Forelimb muscle (tissue), 1 donor: ENCODE results near the gene FLNC. TPM values are rescaled to one million over a fixed set of nuclear protein-coding genes. Genes with fewer than 3 reads are reported as not detected.

Experiments
- DNase-seq: peaks from one replicate; pipeline ENCODE4 v3.0.0-alpha.2; 2013; ENCODE audit warnings: low read depth
- polyA plus RNA-seq: library from polyadenylated mRNA; unstranded; fragments of 120-200 nt; gene quantifications from one replicate; pipeline ENCODE4 v1.2.1, GENCODE V29; 2013; ENCODE audit not compliant: insufficient read length

FLNC gene
- polyA plus RNA-seq, 1 donor, result 642 TPM

DNA sequence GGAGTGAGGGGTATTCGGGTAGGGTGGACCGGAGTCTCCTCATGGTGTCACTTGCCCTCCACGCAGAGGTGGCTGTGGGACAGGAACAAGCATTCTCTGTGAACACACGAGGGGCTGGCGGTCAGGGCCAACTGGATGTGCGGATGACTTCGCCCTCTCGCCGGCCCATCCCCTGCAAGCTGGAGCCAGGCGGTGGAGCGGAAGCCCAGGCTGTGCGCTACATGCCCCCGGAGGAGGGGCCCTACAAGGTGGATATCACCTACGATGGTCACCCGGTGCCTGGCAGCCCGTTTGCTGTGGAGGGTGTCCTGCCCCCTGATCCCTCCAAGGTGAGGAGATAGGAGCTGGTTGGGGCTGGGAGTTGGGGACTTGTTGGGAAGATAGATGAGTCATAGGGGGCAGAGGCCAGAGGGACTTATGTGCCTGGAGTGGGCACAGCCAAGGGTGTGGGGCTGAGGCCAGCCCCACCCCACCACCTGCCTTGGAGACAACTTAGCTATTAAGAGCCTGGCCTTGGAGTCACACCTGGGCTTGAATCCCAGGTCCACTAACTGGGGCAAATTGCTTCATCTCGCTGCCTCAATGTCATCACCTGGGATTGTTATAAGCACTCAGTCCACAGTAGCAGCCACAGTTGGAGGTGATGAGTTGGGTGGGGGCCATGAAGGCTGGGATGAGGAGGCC, 13.9 kb downstream of the FLNC start:
- DNase-seq, result no peak

- DNase-seq, result no peak
Observed at GRCh38 chr7:128844777-128845311, 14.6 kb downstream of the FLNC start.

DNA sequence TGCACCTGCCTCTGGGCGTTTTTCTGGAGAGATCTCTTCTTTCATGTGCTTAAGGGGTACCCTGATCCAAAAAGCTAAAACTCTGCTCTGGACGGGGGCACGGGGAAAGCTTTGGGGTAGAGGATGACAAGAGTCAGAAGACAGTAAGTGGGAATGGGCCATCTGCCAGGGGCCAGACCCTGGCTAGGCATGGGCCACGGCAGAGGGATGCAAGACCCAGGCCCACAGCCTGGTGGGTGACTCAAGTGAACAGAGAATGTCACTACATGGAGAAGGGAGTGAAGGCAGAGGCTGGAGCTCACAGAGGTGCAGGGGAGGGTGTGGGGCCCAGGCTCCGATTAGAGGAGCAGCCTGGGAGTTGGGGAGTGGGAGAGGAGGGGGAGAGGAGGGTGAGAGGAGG, 15.3 kb downstream of the FLNC start:
- DNase-seq, result no peak

DNA sequence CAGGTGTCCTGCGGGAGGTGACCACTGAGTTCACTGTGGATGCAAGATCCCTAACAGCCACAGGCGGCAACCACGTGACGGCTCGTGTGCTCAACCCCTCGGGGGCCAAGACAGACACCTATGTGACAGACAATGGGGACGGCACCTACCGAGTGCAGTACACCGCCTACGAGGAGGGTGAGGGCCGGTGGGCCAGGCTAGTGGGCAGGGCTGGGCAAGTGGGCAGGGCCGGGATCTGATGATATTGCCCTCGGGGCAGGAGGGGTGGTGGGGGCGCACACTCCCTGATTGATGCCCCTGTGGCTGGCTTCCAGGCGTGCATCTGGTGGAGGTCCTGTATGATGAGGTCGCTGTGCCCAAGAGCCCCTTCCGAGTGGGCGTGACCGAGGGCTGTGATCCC, 15.8 kb downstream of the FLNC start:
- DNase-seq, result no peak

DNA sequence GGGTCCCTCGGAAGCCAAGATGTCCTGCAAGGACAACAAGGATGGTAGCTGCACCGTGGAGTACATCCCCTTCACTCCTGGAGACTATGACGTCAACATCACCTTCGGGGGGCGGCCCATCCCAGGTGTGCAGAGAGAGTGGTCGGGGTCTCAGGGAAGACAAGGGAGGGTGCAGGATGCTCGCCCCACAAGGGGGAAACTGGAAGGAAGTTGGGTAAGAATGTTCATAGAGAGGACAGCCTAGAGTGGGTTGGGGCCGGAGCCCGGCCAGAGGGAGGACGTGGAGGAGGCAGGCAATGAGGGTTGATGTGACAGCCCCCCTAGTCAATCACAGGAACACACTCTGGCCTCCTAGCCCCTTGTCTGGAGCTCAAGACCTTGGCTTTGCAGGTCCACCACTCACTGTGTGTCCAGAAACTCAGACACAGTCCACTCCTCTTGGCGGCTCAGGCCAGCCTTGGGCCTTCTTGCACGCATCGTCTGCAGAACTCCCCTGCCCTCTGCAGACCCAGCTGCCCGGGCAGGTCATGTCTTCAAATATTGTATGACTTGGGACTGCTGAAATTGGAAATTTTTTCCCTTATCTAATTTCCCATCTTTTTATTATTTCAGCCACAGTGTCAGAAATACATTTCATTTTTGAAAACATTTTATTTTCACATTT, 16.7 kb downstream of the FLNC start:
- DNase-seq, result no peak

GRCh38 chr7:128847721-128848211, 17.6 kb downstream of the FLNC start:
- DNase-seq, result no peak

- no peak for DNase-seq
Observed at GRCh38 chr7:128848289-128849155, 18.3 kb downstream of the FLNC start.

DNA sequence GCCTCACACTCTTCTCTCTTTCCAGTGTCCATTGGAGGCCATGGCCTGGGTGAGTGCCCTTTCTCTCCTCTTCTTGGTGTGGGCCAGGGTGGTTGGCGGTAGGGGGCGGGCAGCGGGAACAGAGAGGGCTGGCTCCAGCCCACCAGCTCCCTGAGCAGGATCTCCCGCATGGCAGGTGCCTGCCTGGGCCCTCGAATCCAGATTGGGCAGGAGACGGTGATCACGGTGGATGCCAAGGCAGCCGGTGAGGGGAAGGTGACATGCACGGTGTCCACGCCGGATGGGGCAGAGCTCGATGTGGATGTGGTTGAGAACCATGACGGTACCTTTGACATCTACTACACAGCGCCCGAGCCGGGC, 18.9 kb downstream of the FLNC start:
- no peak for DNase-seq

DNA sequence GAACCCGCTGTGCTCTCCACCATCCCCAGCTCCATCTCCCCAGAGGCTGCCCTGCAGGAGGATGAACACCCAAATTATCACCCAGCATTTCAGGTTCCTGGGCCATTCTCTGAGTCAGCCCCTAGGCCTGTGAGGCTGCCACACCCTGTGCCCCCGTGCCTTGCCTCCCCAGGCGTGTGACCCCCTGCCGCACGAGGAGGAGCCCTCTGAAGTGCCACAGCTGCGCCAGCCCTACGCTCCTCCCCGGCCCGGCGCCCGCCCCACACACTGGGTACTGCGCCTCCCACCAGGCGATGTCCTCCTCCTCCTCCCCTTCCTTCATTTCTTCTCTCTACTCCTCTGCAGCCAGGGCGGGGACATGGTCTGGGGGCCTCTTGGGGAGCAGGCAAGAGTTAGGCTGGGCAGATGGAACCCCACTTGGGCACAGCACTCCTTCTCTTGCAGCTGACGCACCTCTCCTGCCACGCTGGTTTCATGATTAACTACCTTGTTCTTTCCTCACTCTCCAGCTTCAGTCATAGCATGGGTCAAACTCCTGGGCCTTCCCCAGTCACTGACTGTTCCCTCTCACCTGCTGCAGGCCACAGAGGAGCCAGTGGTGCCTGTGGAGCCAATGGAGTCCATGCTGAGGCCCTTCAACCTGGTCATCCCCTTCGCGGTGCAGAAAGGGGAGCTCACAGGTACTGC, 19.7 kb downstream of the FLNC start:
- DNase-seq, result no peak

DNA sequence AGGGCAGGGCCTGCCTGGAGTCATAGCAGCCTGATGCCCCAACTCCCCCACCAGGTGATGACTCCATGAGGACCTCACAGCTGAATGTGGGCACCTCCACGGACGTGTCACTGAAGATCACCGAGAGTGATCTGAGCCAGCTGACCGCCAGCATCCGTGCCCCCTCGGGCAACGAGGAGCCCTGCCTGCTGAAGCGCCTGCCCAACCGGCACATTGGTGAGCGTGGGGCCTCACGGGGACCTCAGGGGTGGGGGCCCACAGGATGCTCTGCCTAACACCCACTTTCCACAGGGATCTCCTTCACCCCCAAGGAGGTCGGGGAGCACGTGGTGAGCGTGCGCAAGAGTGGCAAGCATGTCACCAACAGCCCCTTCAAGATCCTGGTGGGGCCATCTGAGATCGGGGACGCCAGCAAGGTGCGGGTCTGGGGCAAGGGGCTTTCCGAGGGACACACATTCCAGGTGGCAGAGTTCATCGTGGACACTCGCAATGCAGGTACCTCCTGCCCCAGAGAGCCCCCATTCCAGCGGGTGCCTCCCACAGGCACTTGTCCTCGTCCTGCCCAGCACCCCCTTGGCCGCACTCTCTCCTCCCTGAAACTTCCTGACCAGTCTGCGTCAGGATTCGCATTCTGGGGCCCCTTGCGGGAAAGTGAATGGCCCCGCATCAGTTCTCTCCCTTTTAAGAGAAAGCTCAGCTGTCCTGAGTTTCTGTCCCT, 22.5 kb downstream of the FLNC start:
- no peak for DNase-seq

DNA sequence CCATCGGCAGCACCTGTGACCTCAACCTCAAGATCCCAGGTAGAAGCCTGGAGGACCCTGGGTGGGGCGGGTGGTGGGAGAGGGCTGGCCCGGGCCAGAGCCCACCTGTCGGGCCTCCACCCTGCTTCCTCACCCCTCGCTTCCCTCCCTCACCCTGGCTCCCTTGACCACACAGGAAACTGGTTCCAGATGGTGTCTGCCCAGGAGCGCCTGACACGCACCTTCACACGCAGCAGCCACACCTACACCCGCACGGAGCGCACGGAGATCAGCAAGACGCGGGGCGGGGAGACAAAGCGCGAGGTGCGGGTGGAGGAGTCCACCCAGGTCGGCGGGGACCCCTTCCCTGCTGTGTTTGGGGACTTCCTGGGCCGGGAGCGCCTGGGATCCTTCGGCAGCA, 23.6 kb downstream of the FLNC start:
- no peak for DNase-seq

DNA sequence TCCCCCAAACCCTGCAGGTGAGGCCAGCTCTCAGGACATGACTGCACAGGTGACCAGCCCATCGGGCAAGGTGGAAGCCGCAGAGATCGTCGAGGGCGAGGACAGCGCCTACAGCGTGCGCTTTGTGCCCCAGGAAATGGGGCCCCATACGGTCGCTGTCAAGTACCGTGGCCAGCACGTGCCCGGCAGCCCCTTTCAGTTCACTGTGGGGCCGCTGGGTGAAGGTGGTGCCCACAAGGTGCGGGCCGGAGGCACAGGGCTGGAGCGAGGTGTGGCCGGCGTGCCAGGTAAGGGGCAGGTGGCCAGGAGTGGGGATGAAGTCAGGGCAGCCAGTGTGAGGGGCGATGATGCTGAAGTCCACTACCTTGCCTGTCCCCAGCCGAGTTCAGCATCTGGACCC, 24.2 kb downstream of the FLNC start:
- no peak for DNase-seq

DNA sequence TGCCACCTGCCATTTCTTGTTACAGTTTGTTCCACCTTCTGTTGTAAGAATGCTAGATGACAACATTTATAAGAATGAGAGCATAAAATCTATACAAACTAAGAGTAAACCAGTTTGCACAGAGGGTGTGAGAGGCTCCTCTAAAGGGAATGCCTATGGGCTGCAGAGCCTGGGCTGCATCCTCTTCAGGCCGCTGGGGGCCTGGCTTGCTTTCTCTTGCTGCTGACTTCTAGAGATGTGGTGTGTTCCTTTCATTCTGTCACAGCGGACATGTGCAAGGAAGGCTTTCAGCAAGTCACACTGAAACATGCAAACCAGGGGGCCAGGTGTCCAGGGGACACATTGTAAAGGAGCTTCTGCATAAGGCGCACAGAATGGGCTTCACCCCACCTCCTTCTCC, 25.4 kb downstream of the FLNC start:
- DNase-seq, result no peak

DNA sequence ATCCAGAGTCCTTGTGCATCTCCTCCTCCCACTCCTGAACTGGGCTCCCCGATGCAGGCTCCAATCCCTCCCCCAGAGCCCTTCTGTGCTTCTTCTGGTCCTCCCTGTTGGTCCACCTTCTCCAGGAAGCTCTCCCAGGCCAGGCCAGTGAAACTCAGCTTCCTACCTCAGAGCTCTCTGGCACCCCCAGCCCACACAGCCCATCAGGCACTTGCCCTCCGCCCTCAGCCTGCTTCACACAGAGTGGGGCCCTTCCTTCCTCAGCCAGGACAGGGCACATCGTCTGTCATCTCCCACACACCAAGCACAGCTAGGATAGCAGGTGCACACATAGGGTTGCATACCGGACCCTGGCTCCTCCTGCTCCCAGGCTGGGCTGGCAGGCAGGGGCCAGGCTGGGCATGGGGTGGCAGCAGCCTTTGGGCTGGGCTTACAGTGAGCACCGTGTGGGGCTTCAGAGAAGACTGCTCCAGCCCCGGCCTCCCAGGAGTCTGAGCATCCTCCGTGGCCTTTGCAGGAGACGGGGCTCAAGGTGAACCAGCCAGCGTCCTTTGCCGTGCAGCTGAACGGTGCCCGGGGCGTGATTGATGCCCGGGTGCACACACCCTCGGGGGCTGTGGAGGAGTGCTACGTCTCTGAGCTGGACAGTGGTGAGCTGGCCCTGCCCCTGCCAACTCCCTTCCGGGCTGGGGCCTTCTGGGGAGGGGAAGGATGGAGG, 26.0 kb downstream of the FLNC start:
- DNase-seq, result no peak

GRCh38 chr7:128858380-128859231, 28.4 kb downstream of the FLNC start:
- DNase-seq, result no peak

DNA sequence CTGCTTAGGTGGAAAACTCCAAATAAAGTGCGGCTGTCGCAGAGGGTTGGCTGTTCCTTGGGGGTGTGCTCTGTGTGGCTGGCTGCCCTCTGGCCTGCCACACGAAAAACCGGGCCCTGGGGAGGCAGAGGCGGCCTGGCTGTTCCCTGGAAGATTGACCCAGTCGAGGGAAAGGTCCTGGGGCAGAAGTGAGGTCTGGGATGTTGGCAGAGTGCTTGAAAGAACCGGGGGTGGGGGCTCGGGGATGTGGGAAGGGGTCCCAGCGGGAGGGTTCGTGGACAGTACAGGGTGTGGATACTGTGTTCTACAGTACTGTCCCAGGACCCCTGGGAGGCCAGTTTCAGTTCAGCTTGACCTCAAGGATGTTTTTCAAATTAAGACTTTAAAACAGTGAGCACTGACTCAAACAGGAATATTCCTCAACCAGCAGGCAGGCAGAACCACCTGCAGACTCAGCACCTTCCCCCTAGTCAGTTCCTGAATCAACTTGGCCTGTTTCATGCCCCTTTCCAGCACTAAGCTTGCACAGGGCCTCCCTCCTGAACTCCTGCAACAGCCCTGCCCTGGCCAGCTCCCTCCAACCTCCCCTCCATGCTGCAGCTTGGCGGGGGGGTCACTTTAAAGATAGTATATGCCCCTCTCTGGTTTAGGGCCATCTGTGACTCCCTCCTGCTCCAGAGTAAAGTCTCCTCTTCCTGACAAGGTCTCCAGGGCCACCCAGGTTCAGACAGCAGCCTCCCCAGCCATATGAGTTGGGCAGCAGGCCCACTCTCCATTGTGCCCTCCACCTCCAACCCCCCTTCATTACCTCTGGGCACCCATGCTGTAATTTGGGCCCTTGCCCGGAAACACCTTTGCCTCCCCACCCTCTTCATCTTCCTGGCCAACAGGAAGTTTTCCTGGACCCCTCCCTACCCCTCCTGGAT, 29.3 kb downstream of the FLNC start:
- DNase-seq, result no peak

GRCh38 chr7:128860158-128861073, 30.2 kb downstream of the FLNC start:
- no peak for DNase-seq
